Endometrial microvascular endothelial cells (primary cell): Measurements from ENCODE around the gene TMSB10. TPM values are rescaled to one million over a fixed set of nuclear protein-coding genes. Genes with fewer than 3 reads are reported as not detected.

Experiments used
- in situ Hi-C: cut with HindIII; loops from 2 replicates; pipeline ENCODE4 v1.10.0; 2017; ENCODE audit warnings: low sequenced_read_pairs, low pct_unique_long_range_greater_than_20kb; ENCODE audit errors: inconsistent ontology term
- total RNA-seq: library from RNA; depleted of rRNA; stranded (reverse); fragments of >200 nt; gene quantifications from one replicate; pipeline ENCODE4 v1.2.3, GENCODE V29; 2015; ENCODE audit errors: inconsistent ontology term

TMSB10 gene
- total RNA-seq, 1 donor from 2014 or later: 8,106 TPM

DNA sequence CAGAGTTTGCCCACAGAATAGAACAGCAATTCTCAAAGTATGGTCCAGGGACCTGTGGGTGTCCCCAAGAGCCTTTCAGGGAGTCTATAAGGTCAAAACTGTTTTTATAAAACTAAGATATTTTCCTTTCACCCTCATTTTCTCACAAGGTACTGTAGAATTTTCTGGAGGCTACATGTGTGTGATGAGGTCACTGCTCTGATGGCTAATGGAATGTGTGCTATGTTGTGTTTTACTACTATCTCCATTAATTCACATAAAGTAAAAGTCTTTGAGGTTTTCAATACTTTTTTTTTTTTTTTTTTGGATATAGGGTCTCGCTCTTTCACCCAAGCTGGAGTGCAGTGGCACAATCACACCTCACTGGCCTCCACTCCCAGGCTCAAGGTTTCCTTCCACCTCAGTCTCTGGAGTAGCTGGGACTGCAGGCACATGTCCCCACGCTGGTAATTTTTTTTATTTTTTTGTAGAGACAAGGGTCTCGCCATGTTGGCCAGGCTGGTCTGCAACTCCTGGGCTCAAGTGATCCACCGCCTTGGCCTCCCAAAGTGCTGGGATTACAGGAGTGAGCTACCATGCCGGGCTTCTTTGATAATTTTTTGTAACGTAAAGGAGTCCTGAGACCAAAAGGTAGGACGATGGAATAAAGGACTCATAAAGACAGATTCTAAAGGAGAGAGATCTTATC lies 26.4 kb upstream of the TMSB10 start:
- in situ Hi-C loops: no loop called here

DNA sequence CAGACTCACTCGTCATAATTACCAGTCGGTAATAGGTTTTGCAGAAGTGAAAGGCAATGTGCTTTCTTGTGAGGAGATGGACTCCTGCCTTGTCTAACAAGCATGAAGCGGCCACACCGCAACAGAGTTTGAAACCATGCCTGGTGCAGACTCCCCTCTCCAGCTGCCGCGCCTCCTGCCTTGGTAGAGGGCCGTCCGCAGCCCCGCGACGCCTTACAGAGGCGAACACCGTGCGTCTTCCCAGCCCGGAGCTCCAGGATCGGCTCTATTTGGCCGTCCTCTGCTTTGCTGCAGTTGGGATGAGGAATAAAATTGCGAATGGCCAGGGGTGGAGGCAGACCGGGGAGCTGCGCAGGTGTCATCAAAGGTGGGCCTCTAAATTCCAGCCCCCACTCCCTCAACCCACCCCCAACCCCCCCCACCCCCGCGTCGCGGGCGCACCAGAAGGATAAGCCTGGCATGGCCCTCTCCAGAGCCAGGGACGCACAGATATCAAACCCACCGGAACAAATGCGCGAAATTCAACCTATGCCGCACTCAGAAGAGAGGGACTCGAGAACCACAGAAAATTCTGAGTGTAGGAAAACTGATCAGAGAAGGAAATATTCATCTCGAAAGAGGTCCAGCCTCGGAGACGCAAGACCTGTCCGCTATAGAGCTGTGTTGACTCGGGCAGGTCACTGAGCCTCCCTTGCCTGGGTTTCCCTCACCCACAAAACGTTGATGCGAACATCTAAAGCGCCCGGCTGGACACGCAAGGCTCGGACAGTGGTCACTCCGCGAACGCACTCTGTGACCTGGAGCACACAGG lies 25.7 kb upstream of the TMSB10 start:
- in situ Hi-C loops: no loop called here

DNA sequence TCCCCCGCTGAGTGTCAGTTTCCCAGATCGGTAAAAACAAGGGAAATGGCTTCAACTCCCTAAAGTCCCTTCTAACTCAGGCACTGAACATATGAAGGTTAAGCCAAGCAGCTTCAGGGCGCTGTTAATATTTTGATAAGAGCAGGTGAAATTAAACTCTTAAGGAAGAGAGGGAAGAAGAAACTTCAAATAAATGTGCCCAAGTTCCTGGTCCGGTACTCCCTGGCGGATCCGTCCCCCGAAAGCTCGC lies 25.1 kb upstream of the TMSB10 start:
- in situ Hi-C loops: no loop called here

DNA sequence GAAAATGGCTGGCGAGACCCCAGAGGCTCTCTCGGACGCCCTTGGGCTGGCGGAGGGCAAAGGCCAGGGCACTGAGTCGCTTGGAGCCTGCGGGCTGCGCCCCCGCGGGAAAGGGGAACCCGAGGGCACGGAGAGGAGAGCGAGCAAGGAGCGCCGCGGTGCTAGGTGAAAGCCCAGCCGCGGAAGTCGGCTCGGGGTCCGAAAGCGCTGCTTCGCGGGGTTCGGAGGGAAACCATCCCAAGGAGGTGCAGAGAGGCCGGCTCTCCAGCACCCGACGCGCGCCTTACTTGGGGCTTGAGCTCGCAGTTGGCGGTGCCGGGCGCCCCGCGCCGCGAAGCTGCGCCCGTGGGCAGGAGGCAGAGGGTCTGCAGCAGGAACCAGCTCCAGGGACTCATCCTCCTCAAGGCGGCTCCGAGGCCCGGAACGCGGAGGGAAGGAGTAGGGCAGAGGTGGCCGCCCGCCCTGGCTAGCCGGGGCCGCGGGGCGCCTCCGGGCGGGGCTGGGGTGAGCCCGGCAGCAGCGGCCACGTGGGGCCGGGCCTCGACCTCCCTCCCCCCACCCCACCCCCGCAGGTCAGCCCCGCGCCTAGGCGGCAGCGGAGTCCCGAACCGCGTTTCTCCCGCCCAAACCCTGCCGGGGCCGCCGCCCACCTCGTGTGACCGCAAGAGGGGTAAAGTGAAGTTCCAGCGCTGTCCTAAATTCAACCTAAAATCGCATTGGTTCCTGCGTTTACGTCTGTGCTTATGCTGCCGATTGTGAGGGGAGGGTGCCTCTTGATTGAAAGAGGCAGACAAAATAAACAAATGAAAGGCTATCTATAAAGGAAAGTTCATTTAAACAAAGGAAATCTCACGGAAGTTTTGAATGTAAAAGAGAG lies 24.6 kb upstream of the TMSB10 start, which contains the start of gene TRABD2A:
Gene TRABD2A, minus strand, starts transcription at position 440 of the 877 bp plus-strand sequence. Its CDS starts 45 bp downstream, at position 395.
- in situ Hi-C loops: no loop called here

DNA sequence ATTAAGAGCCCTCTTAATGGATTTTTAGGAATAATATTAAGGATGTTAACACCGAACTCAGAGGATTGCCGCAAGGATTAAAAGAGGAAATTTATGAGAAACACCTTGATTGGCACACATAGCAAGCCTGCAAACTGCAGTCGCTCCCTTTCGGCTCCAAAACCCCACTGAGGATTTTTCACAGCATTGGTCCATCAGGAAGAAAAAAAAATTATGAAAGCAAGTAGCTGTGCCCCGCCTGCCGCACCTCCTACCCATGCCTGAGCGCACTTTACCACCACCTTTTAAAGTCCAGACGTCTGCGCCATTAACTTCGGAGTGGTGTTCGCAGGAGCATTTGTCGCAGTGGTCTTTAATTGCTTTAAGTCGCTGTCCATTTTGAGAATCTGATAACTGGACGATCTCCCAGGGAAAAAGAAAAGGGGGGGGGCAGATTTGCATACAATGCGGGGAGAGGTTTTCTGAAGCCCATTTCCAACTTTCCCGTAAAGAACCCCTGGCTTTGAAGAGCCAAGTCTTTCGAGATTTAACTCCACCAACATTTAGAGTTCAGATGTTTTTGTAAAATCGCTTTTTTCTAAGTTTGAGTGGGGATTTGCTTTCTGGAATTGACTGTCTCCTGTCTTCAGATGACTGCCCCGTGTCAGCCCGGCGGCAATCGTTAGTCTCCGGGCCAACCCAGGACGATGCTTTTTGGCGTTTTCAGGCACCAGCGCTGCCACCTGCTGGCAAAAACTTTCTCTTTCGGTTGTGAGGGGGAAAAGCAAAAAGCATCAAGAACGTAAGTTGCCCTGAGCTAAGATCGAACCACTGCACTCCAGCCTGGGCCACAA lies 23.7 kb upstream of the TMSB10 start:
- in situ Hi-C loops: no loop called here

DNA sequence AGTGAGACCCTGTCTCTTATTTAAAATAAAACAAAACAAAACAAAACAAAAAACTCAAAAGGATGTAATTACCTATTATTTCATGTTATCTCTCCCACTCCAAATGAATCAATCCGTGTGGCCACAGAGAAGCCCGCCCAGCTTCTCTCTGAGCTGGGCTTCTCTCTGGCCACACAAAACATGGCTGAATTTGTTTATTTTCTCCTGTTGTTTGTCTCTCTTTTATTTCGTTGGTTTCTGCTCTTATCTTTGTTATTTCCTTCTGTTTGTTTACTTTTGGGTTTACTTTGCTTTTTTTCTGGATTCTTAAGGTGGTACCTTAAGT lies 23.1 kb upstream of the TMSB10 start:
- in situ Hi-C loops: no loop called here

DNA sequence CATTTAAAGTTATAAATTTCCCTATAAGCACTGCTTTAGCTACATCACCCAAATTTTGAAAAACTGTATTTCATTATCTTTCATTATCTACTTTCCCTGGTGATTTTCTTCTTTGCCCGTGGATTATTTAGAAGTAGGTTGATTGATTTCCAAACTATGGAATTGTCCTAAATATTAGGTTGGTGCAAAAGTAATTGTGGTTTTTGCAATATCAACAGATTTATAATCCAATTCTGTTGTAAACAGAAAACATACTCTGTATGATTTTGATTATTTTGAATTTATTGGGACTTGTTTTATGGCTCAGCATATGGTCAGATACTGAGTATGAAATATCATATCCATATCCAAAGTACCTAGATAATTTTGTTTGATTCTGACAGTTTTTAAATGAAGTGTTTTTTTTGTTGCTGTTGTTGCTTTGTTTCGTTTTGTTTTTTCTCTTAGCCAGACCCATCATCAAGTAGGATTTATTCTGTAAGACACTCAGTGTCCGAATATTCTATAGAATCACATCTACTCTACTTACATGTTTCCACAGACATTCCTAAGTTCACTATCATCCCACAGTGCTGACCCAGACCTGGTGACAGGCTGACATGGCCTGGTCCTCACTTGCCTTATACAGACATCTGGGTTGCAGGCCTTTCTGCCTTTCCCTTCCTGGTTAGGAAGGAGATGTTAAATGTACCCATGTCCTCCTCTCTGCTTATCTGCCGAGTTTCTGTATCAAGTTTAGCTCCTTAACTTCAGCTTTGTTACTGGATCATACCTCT lies 22.5 kb upstream of the TMSB10 start:
- in situ Hi-C loops: no loop called here

DNA sequence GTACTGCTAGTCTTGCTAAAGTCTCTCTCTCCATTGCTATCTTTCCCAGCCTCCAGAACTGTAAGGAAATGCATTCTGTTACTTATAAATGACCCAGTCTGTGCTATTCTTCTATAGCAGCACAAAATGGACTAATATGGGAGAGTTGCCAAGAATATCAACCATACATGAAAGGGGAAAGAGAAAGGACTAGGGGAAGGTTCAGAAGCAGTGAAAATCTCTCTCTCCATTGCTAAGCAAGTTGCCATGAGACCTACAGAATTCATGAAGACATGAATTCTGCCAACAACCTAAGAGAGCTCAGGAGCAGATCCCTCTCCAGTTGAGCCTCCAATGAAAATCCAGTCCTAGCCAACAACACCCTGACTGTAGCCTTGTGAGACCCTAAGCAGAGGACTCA lies 21.0 kb upstream of the TMSB10 start:
- in situ Hi-C loops: no loop called here

DNA sequence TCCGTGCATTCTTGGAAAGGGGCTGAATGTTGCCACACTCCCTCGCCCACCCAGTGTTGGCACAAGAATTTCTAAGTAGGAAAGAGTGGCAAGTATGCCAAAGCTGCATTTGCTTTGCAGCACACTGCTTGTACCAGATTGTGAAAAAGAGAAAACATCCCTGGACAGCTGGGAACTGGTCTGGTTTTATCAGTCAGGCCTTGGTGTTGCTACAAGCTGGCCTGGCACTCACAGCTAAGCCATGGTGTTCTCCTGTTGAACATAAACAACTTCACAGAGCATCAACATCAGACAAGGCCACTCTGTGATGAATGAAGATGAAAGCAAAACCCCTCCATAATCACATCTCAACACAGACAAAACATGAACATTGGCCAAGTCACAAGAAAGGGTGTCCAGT lies 20.3 kb upstream of the TMSB10 start:
- in situ Hi-C loops: no loop called here

DNA sequence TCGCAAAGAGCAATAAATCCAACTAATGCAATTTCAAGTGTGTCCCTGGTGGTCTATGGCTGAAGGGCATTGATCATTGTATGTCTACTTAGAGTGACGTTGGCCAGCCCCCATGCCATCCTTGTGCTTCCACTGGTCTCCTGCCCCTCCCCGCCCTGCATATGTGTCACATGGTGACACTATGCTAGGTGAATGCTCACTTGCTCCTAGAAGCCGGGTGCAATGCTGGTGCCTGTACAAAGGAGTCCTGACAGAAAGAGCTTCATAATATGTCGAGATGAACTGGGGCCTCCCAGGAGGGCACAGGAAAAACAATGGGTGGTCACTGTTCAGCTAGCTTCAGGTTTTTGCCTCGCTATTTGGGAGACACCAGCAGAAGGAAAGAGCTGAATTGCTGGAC lies 18.7 kb upstream of the TMSB10 start:
- in situ Hi-C loops: no loop called here

DNA sequence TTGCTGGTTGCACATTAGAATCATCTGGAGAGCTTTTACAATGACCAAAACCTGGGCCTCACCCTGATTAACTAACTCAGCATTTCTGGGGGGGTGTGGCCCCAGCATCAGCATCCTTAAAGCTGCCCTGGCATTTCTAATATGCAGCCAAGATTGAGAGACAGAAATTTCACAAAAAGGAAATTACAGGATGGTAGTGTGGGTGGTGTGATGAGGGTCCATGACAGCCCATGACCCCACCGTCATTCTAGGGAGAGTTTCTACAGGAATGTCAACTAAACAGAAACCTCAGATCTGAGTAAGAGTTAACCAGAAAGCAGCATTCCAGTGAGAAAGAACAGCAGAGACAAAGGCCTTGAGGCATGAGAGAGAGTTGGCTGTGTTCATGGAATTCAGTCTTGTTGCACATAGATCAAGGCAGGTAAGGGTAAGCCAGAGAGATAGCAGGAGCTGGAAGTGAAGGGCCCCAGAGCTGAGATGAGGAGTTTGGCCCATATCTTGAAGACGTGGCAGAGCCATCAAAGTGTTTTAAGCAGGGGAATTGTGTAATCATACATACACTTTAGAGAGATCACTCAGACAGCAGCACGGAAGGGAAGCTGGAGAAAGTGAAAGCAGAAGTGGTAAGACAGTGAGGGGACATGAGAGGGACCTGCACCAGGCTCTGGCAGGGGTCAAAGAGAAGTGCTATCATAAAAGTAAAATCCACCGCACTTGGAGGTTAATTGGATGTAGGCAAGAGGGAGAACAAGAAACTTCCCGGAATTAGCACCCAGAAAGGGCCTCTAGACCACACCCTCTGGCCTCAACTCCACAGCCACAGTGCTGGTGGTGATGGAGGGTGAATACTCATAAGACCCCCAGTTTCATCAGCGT lies 16.8 kb upstream of the TMSB10 start:
- in situ Hi-C loops: no loop called here

DNA sequence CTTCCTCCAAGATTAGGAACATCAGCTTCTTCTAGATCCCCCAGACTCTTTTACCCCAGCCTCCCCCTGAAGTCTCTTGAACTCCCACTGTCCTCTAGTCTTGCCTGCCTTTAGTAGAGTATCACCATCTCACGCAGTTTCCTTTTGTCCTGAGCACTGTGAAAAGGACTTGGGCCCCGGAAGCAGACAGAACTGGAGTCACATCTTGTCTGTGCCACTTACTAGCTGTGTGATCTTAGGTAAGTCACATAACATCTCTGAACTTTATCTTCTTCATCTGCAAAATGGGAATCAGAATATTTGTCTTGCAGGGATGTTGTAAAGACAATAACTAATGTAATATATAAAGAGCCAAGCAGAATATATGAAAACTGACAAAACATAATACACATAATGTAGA lies 16.1 kb upstream of the TMSB10 start:
- in situ Hi-C loops: no loop called here

DNA sequence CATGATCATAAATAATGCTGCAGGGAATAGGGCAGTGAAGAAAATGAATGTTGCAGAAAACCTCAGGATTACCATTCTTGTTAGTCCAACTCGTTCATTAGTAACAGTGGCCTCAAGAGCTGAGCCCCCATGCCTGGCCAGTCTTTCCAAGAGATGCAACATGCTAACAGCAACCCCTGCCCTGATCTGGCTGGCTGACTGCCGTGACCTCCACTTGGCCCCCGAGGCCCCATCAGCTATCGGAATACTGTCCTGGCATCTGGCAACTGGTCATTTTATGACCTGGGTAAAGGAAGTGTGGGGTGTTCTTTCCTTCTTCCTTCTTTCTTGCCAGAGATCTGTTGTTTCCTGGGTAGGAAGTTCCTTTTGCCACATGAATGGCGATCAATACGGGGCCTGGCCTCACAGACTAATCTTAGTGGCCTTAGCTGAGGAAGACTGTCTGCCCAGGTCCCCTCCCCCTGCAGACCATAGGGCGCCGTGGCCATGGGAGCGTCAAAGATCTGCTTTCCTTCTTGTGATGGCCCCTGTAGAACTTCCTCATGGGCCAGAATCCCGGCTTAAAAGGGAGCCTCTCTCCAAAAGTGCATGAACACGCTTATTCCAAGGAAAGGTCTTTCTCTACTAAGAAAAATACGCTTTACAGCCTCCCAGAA lies 14.0 kb upstream of the TMSB10 start:
- in situ Hi-C loops: no loop called here

DNA sequence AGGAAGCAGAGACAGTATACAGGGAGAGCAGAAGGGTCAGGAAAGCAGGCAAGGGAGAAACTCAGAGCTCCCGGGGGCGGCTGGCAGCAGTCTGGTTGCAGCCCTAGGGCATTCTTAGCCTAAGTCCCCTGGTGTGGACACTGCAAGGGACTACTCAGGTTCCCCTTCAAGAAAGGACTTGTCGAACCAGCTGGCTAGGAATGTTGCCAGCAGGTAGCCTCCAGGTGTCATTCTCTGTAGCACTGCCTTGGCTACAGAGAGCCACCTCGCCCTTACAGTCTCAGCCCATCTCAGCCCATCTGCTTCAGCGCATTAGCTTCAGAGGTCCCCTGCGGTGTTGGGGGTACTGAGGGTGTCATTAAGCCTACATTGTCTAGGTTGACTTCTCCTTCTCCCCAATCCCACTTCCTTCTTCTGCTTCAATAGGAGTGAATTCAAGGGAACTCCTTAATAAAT lies 11.3 kb upstream of the TMSB10 start:
- in situ Hi-C loops: no loop called here

DNA sequence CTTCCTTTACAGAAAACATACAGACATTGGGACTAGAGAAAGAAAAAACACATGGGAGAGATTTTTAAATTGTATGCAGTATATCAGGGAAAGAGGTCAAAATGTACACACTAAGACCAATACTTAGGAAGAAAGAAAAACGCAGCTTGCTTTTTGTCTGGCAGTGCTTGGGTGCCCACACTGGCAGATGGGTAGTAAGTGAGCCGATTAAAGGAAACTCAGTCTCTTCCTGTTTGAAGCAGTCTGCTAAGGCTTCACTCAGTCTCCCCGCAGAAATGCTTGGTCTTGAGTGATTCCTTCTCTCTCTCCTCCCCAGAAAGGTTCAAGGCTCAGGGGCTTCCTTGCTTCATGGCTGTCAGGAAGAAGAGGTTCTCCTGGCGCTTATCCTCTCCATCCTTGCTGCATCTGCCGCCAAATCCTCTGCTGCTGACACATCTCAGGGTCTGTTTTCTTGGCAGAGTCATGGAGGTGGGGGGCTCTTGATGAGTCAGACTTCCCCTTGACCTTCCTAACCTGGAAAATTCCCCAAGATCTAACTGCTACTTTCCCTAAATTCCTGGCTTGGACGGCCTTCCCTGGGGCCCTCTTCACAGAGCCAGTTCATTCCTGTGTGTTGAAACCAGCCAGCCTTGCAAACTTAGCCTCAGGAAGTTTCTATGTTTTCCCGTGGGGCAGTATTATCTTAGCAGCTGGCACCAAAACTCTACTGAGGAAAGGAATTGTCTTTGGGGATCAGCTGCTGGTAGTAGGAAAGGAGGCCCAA lies 10.5 kb upstream of the TMSB10 start:
- in situ Hi-C loops: no loop called here

DNA sequence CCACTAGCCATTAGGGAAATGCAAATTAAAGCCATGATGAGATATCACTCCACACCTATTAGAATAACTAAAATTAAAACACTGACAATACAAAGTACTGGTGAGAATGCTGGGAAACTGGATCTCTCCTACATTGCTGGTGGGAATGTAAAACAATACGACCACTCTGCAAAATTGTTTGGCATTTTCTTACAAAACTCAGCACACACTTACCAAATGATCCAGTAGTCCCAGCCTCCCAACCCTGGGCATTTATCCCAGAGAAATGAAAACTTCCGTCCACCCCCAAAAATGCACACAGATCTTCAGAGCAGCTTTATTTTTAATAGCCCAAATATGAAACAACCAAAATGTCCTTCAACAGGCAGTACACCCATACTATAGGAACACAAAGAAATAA lies 8.9 kb upstream of the TMSB10 start:
- in situ Hi-C loops: no loop called here
